ENCODE results near the gene TMCC1. TPM values are rescaled to one million over a fixed set of nuclear protein-coding genes. Genes with fewer than 3 reads are reported as not detected.
"Not testable (repeated sequence)": the region's sequence is repeated elsewhere in the genome, so short reads cannot be mapped to it uniquely, and the experiment has no call there.

The TMCC1 gene
- total RNA-seq: 10 to 100 TPM; 34.4 to 35.7 TPM
- long read RNA-seq, partial matches to known transcripts: 1 of 18 reads
- long read RNA-seq, other reads (novel, unspliced or antisense): 15 of 18 reads

GRCh38 chr3:129893581-129894070 lies at the start of gene TMCC1:
TMCC1 (minus strand) TSS chr3:129893711.
- peak; percentile 90 for DNase-seq
- intact Hi-C loops (cut with DNase I, micrococcal nuclease): no loop called here
- peak; percentile 93 for ATAC-seq

GRCh38 chr3:129943020-129943419 lies 49.5 kb upstream of the TMCC1 start:
- no peak for DNase-seq
- intact Hi-C loops (cut with DNase I, micrococcal nuclease): no loop called here
- ATAC-seq: no peak

- ATAC-seq (peak; percentile 89), DNase-seq (peak in 1 of 2 donors; percentile 60)
- intact Hi-C loops (cut with DNase I, micrococcal nuclease): no loop called here
Observed at GRCh38 chr3:129942296-129942695, 48.8 kb upstream of the TMCC1 start.

- DNase-seq (no peak), ATAC-seq (no peak)
- intact Hi-C loops (cut with DNase I, micrococcal nuclease): no loop called here
Observed at GRCh38 chr3:129940086-129940485, 46.6 kb upstream of the TMCC1 start.

- intact Hi-C loops (cut with DNase I, micrococcal nuclease): loop anchor here in 1 of 2 donors (10.0 kb wide), 2 partner anchors 104 to 444 kb away; no protein-coding TSS in a partner anchor
- DNase-seq: no peak
Observed at GRCh38 chr3:129938140-129938930, 44.8 kb upstream of the TMCC1 start.

GRCh38 chr3:129937717-129938116 lies 44.2 kb upstream of the TMCC1 start:
- intact Hi-C loops (cut with DNase I, micrococcal nuclease): loop anchor here in 1 of 2 donors (10.0 kb wide), 2 partner anchors 103 to 443 kb away; no protein-coding TSS in a partner anchor
- ATAC-seq (no peak), DNase-seq (no peak)

More at GRCh38 chr3:129938140-129938930, 44.8 kb upstream of the TMCC1 start:
- no peak for ATAC-seq

GRCh38 chr3:129936757-129937156 lies 43.2 kb upstream of the TMCC1 start:
- intact Hi-C loops (cut with DNase I, micrococcal nuclease): loop anchor here in 1 of 2 donors (10.0 kb wide), 2 partner anchors 102 to 442 kb away; no protein-coding TSS in a partner anchor
- ATAC-seq (peak; percentile 87), DNase-seq (peak; percentile 41 to 58)

GRCh38 chr3:129934234-129935123 lies 41.0 kb upstream of the TMCC1 start:
- ATAC-seq (no peak), DNase-seq (peak in 1 of 2 donors; percentile 31)
- intact Hi-C loops (cut with DNase I, micrococcal nuclease): loop anchor here in 1 of 2 donors (2.0 to 10.0 kb wide), 3 partner anchors 100 to 440 kb away; no protein-coding TSS in a partner anchor

DNA sequence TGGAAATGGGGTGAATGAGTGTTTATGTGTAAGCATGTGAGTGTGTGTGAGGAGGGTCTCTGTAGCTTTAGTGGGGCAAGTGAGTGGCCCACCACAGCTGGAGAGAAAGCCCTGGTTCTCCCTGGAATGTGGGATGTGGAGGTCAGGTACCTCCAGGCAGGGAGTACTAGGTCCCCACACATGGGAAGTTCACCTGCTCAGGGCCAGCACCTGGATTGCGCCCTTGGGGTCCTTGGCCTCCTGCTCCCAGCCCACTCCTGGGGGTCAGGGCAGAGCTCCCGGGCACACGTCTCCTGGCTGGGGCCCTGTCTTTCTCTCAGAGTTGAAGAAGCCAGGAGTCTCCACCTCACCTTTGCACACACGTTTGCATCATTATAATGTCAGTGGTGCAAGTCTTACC lies 40.0 kb upstream of the TMCC1 start:
- ATAC-seq: no peak
- intact Hi-C loops (cut with DNase I, micrococcal nuclease): loop anchor here in 1 of 2 donors (10.0 kb wide), 2 partner anchors 99 to 439 kb away; no protein-coding TSS in a partner anchor
- DNase-seq: no peak

DNA sequence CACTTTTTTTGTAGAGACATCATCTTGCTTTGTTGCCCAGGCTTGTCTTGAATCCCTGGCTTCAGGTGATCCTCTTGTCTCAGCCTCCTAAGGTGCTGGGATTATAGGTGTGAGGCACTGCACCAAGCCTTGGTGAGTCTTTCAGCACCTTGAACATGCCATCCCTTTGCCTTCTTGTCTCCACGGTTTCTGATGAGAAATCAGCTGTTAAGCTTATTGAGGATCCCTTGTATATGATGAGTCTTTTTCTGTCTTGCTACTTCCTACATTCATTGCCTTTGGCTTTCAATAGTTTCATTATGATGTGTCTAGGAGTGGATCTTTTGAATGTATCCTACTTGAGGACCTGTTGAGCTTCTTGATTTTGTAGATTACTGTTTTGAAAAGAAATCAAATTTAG lies 35.9 kb upstream of the TMCC1 start:
- intact Hi-C loops (cut with DNase I, micrococcal nuclease): no loop called here
- DNase-seq: no peak
- ATAC-seq: no peak

DNA sequence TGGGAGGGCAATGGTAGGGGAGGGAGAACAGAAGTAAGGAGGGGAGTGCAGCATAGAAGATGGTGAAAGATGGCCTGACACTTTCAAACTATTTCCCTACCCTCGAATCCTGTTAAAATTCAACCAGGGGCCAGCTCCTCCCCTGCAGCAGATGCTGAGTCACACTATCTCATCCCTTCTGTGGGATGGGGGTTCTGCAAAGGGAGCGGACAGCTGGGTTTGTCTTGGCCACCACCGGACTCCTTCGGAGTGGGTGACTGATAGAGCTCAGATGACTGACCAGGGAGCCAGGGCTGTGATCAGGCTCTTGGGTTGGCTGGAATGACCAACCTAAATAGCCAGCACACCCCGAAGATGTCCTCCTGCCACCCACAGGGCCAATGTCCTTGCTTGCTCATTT lies 33.6 kb upstream of the TMCC1 start:
- DNase-seq: no peak
- ATAC-seq: no peak
- intact Hi-C loops (cut with DNase I, micrococcal nuclease): no loop called here

GRCh38 chr3:129919806-129920205 lies 26.3 kb upstream of the TMCC1 start:
- DNase-seq (no peak), ATAC-seq (no peak)
- intact Hi-C loops (cut with DNase I, micrococcal nuclease): no loop called here

GRCh38 chr3:129919357-129919756 lies 25.8 kb upstream of the TMCC1 start:
- ATAC-seq: no peak
- DNase-seq: no peak

GRCh38 chr3:129918461-129918860 lies 24.9 kb upstream of the TMCC1 start:
- no peak for ATAC-seq
- intact Hi-C loops (cut with DNase I, micrococcal nuclease): no loop called here
- DNase-seq: no peak

More at GRCh38 chr3:129919357-129919756, 25.8 kb upstream of the TMCC1 start:
- intact Hi-C loops (cut with DNase I, micrococcal nuclease): no loop called here

- DNase-seq (no peak), ATAC-seq (no peak)
- intact Hi-C loops (cut with DNase I, micrococcal nuclease): no loop called here
Observed at GRCh38 chr3:129917423-129918007, 24.0 kb upstream of the TMCC1 start.

- ATAC-seq (no peak), DNase-seq (no peak)
- intact Hi-C loops (cut with DNase I, micrococcal nuclease): no loop called here
Observed at GRCh38 chr3:129913618-129914017, 20.1 kb upstream of the TMCC1 start.

GRCh38 chr3:129911261-129911861 lies 17.9 kb upstream of the TMCC1 start:
- no peak for ATAC-seq
- DNase-seq: no peak
- intact Hi-C loops (cut with DNase I, micrococcal nuclease): no loop called here

- intact Hi-C loops (cut with DNase I, micrococcal nuclease); DNase-seq; ATAC-seq: not testable (repeated sequence)
Observed at GRCh38 chr3:129909235-129909634, 15.7 kb upstream of the TMCC1 start.

All from left colon (tissue), 2 donors.